Fibroblast of gingiva (primary cell): ENCODE measurements around the gene UST.
"Not testable (repeated sequence)": the region's sequence is repeated elsewhere in the genome, so short reads cannot be mapped to it uniquely, and the experiment has no call there.

Experiments used
- DNase-seq: peaks from one replicate; pipeline ENCODE4 v3.0.0-alpha.2; 2011; ENCODE audit warnings: low read depth

The UST gene

GRCh38 chr6:148837941-148838340 is 91.1 kb downstream of the UST start:
- no peak for DNase-seq

DNA sequence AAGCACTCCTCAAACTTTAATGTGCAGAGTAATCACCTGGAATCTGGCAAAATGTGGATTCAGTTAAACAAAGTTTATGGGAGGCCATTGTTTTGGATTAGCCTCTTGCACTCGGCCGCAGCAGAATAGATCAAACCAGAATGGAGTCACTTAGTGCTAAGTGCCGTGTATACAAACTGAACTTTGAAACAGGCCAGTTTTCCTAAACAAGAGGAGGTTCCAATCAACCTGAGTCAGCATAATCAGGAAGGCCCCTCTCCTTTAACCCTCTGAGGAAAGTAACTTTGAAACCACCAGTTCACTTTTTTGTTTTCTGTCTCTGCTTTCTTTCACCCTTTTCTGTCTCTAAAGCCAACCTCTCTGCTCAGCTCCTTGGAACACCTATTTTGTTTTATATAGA is 92.2 kb downstream of the UST start:
- no peak for DNase-seq

GRCh38 chr6:148840256-148840655 is 93.4 kb downstream of the UST start:
- DNase-seq: no peak

- DNase-seq: peak; percentile 30
These were observed 95.6 kb downstream of the UST start for GRCh38 chr6:148842296-148843019.

GRCh38 chr6:148845464-148845863 is 98.6 kb downstream of the UST start:
- no peak for DNase-seq

DNA sequence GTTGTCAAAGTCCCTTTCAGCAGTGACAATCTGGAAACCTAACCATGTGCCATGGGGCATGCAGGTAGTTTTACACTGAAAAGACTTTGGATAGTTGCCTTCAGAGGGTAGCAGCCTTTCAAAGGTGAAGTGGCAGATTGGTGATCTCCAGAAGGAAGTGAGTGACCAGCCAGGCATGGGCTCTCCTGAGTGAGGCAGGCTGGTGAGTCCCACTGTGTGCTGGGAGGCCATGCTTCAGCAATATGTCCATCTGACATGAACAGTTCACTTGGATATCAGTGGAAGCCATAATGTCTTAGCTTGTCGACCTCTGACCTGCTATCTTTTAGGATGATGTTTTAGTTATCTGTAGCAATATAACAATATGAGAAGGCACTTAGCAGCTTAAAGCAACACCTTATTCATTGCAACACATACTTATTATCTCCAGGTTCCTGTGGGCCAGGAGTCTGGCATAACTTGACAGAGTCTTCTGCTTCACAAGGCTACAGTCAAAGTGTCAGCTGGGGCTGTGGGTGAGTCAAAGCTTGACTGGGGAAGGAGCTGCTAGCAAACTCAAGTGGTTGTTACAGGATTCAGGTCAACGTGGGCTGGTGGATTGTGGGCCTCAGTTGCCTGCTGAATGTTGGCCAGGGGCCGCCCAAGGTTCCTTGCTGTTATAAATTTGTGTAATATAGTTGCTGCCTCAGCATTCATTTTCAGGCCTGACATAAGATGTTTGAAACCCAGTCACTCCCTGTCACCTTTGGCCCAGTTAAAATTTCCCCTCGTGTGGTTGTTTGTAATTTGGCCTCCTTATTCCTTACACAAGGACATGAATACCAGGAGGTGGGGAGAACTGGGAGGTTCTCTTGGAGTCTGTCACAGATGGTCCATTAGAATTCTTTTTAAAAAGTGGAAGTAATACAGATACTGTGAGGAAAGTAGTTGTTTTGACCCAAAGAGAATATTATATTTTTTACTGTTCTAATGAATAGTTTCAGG is 100.2 kb downstream of the UST start:
- DNase-seq: peak; percentile 20

DNA sequence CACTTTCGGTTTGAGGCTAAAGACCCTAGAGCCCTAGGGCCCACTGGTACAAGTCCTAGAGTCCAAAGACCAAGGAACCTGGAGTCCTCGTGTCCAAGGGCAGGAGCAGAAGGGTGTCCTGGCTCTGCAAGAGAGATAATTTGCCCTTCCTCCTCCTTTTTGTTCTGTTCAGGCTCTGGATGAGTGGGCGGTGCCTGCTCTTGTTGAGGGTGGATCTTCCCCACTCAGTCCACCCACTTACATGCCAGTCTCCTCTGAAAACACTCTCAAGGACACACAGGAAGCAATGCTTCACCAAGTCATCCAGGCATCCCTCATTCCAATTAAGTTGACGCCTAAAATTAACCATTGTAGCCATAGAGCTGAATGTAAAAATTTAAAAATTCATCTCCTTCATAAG is 102.1 kb downstream of the UST start:
- DNase-seq: no peak

GRCh38 chr6:148849449-148849848 is 102.6 kb downstream of the UST start:
- DNase-seq: not testable (repeated sequence)

GRCh38 chr6:148850964-148851363 is 104.1 kb downstream of the UST start:
- DNase-seq: no peak

- no peak for DNase-seq
These were observed 105.1 kb downstream of the UST start for GRCh38 chr6:148851683-148852556.

DNA sequence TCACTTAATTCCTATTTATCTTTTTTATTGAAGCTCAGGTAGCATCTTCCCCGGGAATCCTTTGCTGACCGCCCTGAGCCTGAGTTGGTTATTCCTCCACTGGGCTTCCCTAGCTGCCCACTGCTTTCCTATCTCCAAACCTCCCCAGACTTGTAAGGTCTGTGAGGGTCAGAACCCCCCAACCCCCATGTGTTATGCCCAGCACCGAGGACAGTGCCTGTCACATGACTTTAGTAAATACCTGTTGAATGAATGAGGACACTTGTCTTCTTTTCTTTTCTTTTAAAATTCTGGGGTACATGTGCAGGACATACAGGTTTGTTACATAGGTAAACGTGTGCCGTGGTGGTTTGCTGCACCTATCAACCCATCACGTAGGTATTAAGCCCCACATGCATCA is 105.9 kb downstream of the UST start:
- no peak for DNase-seq

DNA sequence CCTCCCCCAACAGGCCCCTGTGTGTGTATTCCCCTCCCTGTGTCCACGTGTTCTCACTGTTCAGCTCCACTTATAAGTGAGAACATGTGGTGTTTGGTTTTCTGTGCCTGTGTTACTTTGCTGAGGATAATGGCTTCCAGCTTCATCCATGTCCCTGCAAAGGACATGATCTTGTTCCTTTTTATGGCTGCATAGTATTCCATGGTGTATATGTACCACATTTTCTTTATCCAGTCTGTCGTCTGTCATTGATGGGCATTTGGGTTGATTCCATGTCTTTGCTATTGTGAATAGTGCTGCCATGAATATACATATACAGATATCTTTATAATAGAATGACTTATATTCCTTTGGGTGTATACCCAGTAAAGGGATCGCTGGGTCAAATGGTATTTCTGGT is 106.3 kb downstream of the UST start:
- not testable (repeated sequence) for DNase-seq

DNA sequence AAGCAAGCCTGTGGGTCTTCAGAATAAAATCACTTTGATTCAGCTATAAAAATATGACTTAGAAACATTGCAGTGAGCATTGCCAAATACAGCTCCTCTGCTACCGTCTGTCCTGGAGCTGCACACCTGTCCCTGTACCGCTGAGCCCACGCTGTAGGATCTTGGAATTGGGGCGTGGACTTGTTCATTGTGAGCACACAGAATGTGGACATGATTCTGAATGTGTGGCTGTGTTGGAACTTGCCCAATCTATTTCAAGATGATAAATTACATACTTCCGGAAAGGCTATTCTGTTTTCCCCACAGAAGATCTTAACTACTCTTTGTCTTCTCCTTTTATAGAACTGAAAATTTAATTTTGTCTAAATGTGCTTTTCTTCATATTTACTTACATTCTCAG is 107.3 kb downstream of the UST start:
- no peak for DNase-seq

GRCh38 chr6:148854992-148855391 is 108.2 kb downstream of the UST start:
- no peak for DNase-seq

DNA sequence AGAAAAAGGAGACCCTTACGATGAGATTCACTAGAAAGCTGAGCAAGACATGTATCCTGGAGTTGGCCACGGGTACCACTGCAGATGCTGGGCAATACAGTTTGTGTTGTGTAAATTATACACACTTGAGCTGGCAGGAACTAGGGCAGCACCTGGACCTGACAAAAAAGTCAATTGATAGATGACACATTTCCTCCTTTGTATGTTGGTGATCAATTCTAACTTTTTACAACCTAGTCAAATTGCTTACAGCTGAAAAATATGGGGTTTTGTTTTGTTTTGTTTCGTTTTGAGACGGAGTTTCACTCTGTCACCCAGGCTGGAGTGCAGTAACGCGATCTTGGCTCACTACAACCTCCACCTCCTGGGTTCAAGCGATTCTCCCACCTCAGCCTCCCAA is 108.9 kb downstream of the UST start:
- DNase-seq: no peak

DNA sequence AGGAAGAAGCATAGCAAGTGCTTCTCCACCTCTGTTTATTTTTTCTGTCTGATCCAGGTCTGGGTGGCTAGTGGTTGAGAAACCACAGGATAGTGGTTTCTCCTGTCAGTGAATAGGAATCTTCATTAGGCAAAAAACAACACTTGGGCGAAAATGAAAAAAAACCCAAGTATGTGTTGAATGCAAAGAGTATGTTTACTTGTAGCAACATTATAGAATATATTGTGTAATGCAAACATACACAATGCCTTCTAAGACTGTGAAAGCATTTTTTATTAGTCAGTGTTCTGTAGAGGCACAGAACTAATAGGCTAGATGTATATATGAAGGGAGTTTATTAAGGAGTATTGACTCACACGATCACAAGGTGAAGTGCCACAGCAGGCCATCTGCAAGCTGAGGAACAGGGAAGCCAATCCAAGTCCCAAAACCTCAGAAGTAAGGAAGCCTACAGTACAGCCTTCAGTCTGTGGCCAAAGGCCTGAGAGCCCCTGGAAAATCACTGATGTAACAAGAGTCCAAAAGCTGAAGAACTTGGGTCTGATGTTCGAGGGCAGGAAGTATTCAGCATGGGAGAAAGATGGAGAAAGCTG is 111.1 kb downstream of the UST start:
- DNase-seq: peak; percentile 74

- not testable (repeated sequence) for DNase-seq
These were observed 117.3 kb downstream of the UST start for GRCh38 chr6:148864132-148864531.

DNA sequence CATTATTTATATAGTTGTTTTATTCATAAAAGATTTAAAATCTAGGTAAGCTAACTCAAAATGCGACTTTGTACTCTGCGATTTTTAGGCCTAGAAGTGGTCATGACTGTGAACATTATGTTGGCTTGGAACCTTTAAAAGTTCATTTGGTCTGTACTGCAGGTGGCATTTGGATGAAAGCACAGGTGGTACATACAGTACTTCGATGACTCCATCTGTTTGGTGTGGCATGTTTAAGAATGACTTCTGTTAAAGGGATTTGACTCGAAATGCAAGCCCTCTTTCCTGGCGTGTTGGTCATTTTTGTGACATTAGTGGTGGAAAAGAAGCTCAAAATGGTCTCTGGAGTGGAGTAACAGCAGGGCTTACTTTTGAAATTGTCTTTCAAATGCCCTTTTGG is 118.1 kb downstream of the UST start:
- DNase-seq: no peak

DNA sequence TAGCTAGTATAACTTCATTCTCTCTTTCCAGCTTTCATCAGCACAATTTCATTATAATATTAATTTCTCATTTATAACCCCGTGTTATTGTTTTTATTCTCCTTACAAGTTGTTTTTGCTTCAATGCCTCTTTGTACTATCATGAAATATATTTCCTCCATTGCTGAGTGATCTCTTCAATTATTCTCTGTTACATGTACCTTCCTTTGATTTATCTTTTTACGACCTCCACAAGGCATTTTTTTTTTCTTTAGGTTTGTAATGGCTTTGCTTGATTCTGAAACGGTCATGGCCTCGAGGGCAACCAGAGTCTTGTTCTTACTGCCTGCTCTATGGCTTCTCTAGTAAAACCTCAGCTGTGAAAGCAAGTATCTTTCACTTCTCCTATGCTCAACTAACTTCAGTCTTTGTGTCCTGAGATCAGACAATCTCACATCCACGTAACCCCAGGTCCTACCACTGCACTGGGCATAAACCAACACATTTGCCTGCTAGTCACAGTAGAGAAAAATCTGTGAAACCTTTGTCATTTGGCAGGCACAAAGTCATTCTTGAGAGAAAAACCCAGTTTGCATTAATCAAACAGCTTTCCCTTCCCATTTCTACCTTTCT is 119.9 kb downstream of the UST start:
- DNase-seq: no peak

DNA sequence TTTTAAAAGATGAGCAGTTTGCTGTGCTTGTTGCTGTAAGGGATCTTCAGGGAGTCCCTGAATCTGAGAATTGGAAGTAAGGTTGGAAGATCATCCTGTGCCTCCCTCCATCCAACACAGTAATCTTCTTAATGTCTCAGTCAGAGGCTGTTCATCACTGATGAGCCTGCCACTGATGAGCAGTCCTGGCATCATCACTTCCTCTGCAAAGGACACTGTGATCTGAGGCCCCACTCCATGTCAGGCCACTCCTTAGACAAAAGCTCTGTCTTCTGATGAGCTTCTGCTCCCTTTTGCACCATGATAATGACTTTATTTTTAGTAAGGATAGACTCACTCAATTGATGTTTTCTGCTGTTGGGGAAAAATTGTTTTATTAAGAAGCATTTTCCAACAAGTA is 121.0 kb downstream of the UST start:
- no peak for DNase-seq

GRCh38 chr6:148868314-148868713 is 121.5 kb downstream of the UST start:
- DNase-seq: peak; percentile 19
